Measurements from ENCODE around the gene CRHR1. TPM values are rescaled to one million over a fixed set of nuclear protein-coding genes. Genes with fewer than 3 reads are reported as not detected.
"Not testable (repeated sequence)": the region's sequence is repeated elsewhere in the genome, so short reads cannot be mapped to it uniquely, and the experiment has no call there.

Gene CRHR1
- total RNA-seq, 4 donors from 2014 or later, result 0.40 TPM; not detected in 3

DNA sequence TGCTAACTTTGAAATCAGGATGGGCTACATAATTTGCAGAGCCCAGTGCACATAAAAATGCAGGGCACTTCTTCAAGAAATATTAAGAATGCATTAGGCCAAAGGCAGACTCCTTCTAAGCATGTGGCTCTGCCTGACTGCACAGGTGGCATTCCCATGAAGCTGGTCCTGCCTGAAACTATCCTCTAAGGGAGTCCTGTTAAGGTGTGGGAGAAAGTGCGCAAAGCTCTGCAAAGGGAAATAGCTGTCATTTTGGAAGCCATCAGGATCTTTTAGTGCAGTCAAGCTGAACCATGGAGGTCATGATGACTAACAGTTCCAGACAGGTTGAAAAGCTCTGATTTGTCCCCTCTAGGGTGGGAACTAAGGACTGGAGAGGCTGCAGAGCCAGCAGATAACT is 41.9 kb upstream of the CRHR1 start:
- no peak for TF ChIP-seq POLR2A (IDR thresholded peaks at IDR 0.05)
- TF ChIP-seq, protein P1, sequence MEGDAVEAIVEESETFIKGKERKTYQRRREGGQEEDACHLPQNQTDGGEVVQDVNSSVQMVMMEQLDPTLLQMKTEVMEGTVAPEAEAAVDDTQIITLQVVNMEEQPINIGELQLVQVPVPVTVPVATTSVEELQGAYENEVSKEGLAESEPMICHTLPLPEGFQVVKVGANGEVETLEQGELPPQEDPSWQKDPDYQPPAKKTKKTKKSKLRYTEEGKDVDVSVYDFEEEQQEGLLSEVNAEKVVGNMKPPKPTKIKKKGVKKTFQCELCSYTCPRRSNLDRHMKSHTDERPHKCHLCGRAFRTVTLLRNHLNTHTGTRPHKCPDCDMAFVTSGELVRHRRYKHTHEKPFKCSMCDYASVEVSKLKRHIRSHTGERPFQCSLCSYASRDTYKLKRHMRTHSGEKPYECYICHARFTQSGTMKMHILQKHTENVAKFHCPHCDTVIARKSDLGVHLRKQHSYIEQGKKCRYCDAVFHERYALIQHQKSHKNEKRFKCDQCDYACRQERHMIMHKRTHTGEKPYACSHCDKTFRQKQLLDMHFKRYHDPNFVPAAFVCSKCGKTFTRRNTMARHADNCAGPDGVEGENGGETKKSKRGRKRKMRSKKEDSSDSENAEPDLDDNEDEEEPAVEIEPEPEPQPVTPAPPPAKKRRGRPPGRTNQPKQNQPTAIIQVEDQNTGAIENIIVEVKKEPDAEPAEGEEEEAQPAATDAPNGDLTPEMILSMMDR (IDR thresholded peaks at IDR 0.05), result no peak
- no peak overlapping the region for H3K27ac ChIP-seq
- no peak for DNase-seq
- no peak overlapping the region for H3K4me3 ChIP-seq
- no peaks in the 10 kb centered on the region for H3K36me3 ChIP-seq
- H3K4me1 ChIP-seq, result no peaks in the 10 kb centered on the region
- H3K27me3 ChIP-seq, result no peaks in the 10 kb centered on the region
- no peaks in the 10 kb centered on the region for H3K9me3 ChIP-seq

DNA sequence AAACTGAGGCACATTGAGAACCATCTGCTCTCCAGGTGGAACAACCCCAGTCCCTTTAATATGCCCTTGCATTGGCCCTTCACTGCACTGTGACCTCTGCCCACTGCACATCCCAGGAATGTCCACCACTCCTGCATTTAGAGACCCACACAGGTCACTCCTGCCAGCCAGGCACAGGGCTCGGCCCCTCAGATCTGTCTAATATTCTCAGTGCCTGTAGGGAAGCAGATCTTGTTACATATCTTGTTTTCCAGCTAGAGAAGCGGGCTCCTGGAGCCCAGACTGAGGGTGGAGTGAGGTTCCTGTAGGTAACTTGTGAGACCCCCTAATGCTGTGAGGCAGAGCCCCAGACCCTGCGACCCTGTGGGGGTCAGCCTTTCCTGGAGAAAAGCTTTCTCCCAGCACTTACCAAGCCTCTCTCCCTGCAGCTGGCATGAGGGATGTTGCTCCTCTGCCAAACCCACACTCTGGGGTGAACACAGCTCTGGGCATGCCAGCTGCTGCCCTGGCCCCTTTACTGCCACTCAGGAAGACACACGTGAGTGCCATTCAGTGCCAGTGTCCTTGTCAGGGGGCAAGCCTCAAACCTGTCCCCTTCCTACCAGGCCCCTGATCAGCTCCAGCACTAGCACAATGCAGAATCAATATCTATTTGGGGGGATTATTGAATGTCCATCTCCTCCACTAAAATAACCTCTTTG is 40.3 kb upstream of the CRHR1 start:
- H3K36me3 ChIP-seq, result no peaks in the 10 kb centered on the region
- no peaks in the 10 kb centered on the region for H3K9me3 ChIP-seq
- no peak overlapping the region for H3K4me3 ChIP-seq
- H3K27ac ChIP-seq, result no peak overlapping the region
- H3K4me1 ChIP-seq, result no peaks in the 10 kb centered on the region
- DNase-seq, result no peak
- TF ChIP-seq, protein P1 (IDR thresholded peaks at IDR 0.05), result no peak
- TF ChIP-seq POLR2A (IDR thresholded peaks at IDR 0.05), result no peak
- H3K27me3 ChIP-seq, result no peaks in the 10 kb centered on the region

- not testable (repeated sequence) for H3K27ac ChIP-seq, H3K4me1 ChIP-seq, DNase-seq, H3K9me3 ChIP-seq, H3K27me3 ChIP-seq, H3K4me3 ChIP-seq, H3K36me3 ChIP-seq
Measured at GRCh38 chr17:45744826-45745225, 39.3 kb upstream of the CRHR1 start.

DNA sequence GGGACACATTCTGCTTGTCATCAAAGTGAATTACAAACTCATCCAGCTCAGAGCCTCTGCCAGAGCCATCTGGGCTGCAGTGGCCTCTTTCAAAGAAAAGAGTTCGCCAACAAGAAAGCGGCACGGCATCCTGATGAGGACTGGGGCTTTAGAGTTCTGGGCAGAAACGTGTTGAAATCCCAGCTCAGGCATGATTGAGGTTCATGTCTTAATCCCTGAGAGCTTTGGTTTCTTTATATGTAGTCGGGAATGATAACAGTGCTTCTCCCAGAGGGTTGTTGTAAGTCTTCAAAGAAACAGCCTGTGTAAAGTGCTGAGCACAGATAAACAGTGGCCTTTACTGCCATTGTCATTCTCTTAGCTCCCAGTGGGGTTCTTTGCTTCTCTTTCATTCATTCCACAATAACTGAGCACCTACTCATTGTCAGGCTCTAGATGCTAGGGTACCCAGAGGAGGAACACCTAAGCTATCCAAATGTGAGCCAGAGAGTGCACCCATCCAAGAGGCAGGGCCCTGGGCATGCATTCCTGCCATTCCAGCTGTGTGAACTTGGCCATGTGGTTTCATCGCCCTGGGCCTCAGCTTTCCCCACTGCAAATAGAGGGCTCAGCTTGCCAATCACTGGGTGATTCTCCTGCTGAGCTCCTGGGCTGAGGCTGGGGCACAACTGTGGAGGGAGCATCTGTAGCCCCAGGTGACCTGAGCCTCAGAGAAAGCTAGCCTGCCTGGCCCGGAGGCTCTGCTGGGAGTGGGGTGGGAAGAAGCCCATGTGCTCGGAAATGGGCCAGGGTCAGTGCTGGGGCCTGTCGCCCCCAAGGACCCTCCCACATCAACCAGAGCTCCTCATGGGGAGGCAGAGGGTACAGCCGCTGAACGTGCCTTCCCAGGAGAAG is 38.3 kb upstream of the CRHR1 start:
- Histone ChIP-seq H3K36me3 (no peaks in the 10 kb centered on the region), H3K27ac (no peak overlapping the region), H3K27me3 (no peaks in the 10 kb centered on the region), H3K4me1 (no peaks in the 10 kb centered on the region), H3K4me3 (no peak overlapping the region), H3K9me3 (no peaks in the 10 kb centered on the region)
- TF ChIP-seq, protein P1 (IDR thresholded peaks at IDR 0.05), result no peak
- TF ChIP-seq POLR2A (IDR thresholded peaks at IDR 0.05), result no peak
- no peak for DNase-seq

- DNase-seq, result no peak
- no peak for TF ChIP-seq POLR2A (IDR thresholded peaks at IDR 0.05)
- TF ChIP-seq, protein P1 (IDR thresholded peaks at IDR 0.05), result no peak
- Histone ChIP-seq H3K4me1 (no peaks in the 10 kb centered on the region), H3K4me3 (no peak overlapping the region), H3K9me3 (no peaks in the 10 kb centered on the region), H3K36me3 (no peaks in the 10 kb centered on the region), H3K27me3 (no peaks in the 10 kb centered on the region), H3K27ac (no peak overlapping the region)
Measured at GRCh38 chr17:45747911-45748310, 36.2 kb upstream of the CRHR1 start.

DNA sequence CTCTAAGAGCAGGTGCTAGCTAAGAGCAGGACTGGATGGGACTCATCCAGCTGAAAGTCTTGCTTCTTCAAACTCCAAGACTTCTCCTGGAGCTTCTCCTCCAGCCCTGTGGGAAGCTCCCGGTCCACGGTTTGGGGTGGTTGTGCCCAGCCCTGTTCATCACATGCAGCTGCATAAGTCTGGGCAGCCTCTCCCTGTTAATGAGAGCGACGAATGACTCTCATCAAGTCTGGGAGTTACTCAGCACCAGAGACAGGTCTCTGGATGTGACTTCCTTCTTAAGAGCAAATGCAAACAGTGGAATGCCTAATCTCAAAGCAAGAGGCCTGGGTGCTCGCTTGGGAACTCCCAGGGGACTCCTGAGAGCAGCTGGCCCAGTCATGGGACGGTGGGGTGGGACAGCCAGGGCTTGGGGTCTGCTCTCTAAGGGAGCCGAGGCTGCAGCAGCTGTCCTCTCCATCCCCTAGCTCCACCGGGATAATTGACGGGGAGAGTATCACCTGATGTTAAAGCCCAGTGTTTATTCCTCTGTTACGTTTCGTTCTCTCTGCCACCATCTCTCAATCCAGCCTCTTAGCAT is 35.3 kb upstream of the CRHR1 start:
- no peak overlapping the region for H3K27ac ChIP-seq
- no peaks in the 10 kb centered on the region for H3K9me3 ChIP-seq
- no peak for TF ChIP-seq POLR2A (IDR thresholded peaks at IDR 0.05)
- TF ChIP-seq, protein P1 (IDR thresholded peaks at IDR 0.05), result no peak
- no peak for DNase-seq
- no peaks in the 10 kb centered on the region for H3K4me1 ChIP-seq
- no peak overlapping the region for H3K4me3 ChIP-seq
- H3K27me3 ChIP-seq, result no peaks in the 10 kb centered on the region
- H3K36me3 ChIP-seq, result no peaks in the 10 kb centered on the region
